K562 (cell line): ENCODE data around the gene KCNT1. TPM values are rescaled to one million over a fixed set of nuclear protein-coding genes. Genes with fewer than 3 reads are reported as not detected.

Source experiments
- ATAC-seq: fragments of 200-7000 bp; cut with Tn5 transposase; 3 replicates; pipeline ENCODE4 v1.9.1; 2020; ENCODE audit warnings: moderate library complexity
- BruUV-seq: library from RNA; stranded (reverse); fragments of 400-500 nt; replicated peaks from 2 replicates; lab custom pipeline; 2021; lab: Mats Ljungman, UMichigan
- CTCF ChIA-PET: fragments of 300-600 bp; formaldehyde crosslinking; extraction: SDS; loops from one replicate; lab custom pipeline; 2021; ENCODE audit warnings: low intra/inter-chr PET ratio; lab: Yijun Ruan, JAX
- POLR2A ChIA-PET: fragments of 300-600, 350-650 bp; sonication (Branson Sonifier 250); formaldehyde crosslinking; extraction: SDS; loops from one replicate; lab custom pipeline; 2021; ENCODE audit warnings: antibody characterized with exemption, inconsistent platforms; lab: Yijun Ruan, JAX
- DNase-seq, 4 experiments: peaks; one replicate each; pipeline versions ENCODE4 v3.0.0 to v3.0.0-alpha.2; 2011 to 2018; ENCODE audit warnings: low spot score in 3 of 4, mixed read lengths in 3 of 4; ENCODE audit errors: extremely low read depth in 1 of 4
- FAIRE-seq: peaks from 2 replicates; lab custom pipeline; 2011; peaks lifted over from hg19 to GRCh38; lab: Jason Lieb, UNC
- H2AFZ ChIP-seq: 2 replicates; pipeline ENCODE4 v1.6.0; 2011; ENCODE audit warnings: low read depth, low read length, control low read depth, inconsistent platforms
- H3K27ac ChIP-seq: fragments of 200-600 bp; 3 replicates; pipeline ENCODE4 v1.8.0; 2011; ENCODE audit warnings: low read depth, mild to moderate bottlenecking, control low read depth, inconsistent platforms, low read length, moderate library complexity, mixed read lengths; ENCODE audit errors: extremely low read depth
- H3K27me3 ChIP-seq, 2 experiments: fragments of 300-600 bp in 1 of 2; 2 replicates in 1 of 2; 3 replicates in 1 of 2; pipeline versions ENCODE4 v1.6.0 to v1.8.0; 2011; ENCODE audit warnings: inconsistent platforms in 2 of 2, low read length in 2 of 2, mild to moderate bottlenecking in 1 of 2, mixed read lengths in 1 of 2, moderate library complexity in 1 of 2; ENCODE audit not compliant: control insufficient read depth in 2 of 2, insufficient read depth in 2 of 2
- H3K36me3 ChIP-seq: fragments of 300-600 bp; 3 replicates; pipeline ENCODE4 v1.8.0; 2011; ENCODE audit warnings: mild to moderate bottlenecking, low read length, inconsistent platforms; ENCODE audit not compliant: control insufficient read depth, insufficient read depth
- H3K4me1 ChIP-seq, 2 experiments: fragments of 200-600 bp in 1 of 2; replicated peaks in 1 of 2; 2 replicates in 1 of 2; 3 replicates in 1 of 2; pipeline versions ENCODE4 v1.5.1 to v1.8.0; 2011; ENCODE audit warnings: inconsistent platforms in 2 of 2, low read length in 2 of 2, mild to moderate bottlenecking in 1 of 2, mixed read lengths in 1 of 2, moderate library complexity in 1 of 2; ENCODE audit not compliant: control insufficient read depth in 2 of 2, insufficient read depth in 2 of 2
- H3K4me2 ChIP-seq: 2 replicates; pipeline ENCODE4 v1.6.1; 2011; ENCODE audit warnings: low read length, control low read depth, inconsistent platforms, mixed read lengths; ENCODE audit not compliant: insufficient read depth
- H3K4me3 ChIP-seq: fragments of 200-600 bp; sonication (generic), shearing (Covaris generic); 2 replicates; pipeline ENCODE4 v1.5.1; 2016; ENCODE audit warnings: control low read depth, inconsistent platforms
- H3K79me2 ChIP-seq: fragments of 200-600 bp; 3 replicates; pipeline ENCODE4 v1.8.0; 2011; ENCODE audit warnings: low read length, inconsistent platforms; ENCODE audit not compliant: control insufficient read depth, insufficient read depth
- H3K9ac ChIP-seq, 2 experiments: 2 replicates each; pipeline versions ENCODE4 v1.6.0 to v1.6.1; 2011; ENCODE audit warnings: low read depth in 2 of 2, low read length in 2 of 2, control low read depth in 1 of 2, inconsistent platforms in 1 of 2, mild to moderate bottlenecking in 1 of 2, mixed read lengths in 1 of 2; ENCODE audit not compliant: insufficient read depth in 1 of 2
- H3K9me1 ChIP-seq: one replicate; pipeline ENCODE4 v1.6.0; 2011; ENCODE audit warnings: inconsistent platforms, mild to moderate bottlenecking, low read length, moderate library complexity; ENCODE audit not compliant: control insufficient read depth, insufficient read depth
- H3K9me3 ChIP-seq: replicated peaks from 2 replicates; pipeline ENCODE4 v1.5.1; 2011; ENCODE audit warnings: low read depth, low read length, inconsistent platforms; ENCODE audit not compliant: control insufficient read depth, insufficient read depth
- H4K20me1 ChIP-seq: replicated peaks from 2 replicates; pipeline ENCODE4 v1.6.1; 2011; ENCODE audit warnings: low read length, inconsistent platforms, mixed read lengths; ENCODE audit not compliant: control insufficient read depth, insufficient read depth
- CBFA2T3 ChIP-seq: fragments of 450-650 bp; IDR thresholded peaks from 2 replicates; pipeline ENCODE4 v1.6.1; 2017
- ELK1 ChIP-seq: sonication (generic); formaldehyde crosslinking; IDR thresholded peaks from 2 replicates; pipeline ENCODE4 v1.8.1; 2022; ENCODE audit warnings: missing genetic modification reagents
- POLR2H ChIP-seq: IDR thresholded peaks from 2 replicates; pipeline ENCODE4 v1.6.1; 2016; ENCODE audit warnings: missing genetic modification characterization, low read depth, mild to moderate bottlenecking, control low read depth, missing compliant biosample characterization, moderate library complexity
- POU5F1 ChIP-seq: fragments of 150-350 bp; IDR thresholded peaks from 2 replicates; pipeline ENCODE4 v1.6.1; 2014; ENCODE audit warnings: borderline replicate concordance, low read length, low read depth, mild to moderate bottlenecking; ENCODE audit not compliant: partially characterized antibody
- PURB ChIP-seq: sonication (generic); formaldehyde crosslinking; IDR thresholded peaks from 2 replicates; pipeline ENCODE4 v1.9.0; 2021; ENCODE audit warnings: low read depth, mild to moderate bottlenecking, missing genetic modification reagents
- SAP30 ChIP-seq: fragments of 200-600 bp; sonication (generic); IDR thresholded peaks from 2 replicates; pipeline ENCODE4 v1.6.1; 2012; ENCODE audit warnings: borderline replicate concordance, low read depth, mild to moderate bottlenecking, moderate library complexity, low read length, control low read depth, inconsistent platforms; ENCODE audit not compliant: insufficient read depth, poor library complexity, severe bottlenecking
- TFAM ChIP-seq: fragments of 250-450 bp; sonication (Bioruptor Pico); conservative IDR thresholded peaks from 2 replicates; pipeline ENCODE4 v1.5.0; 2021; ENCODE audit warnings: mild to moderate bottlenecking, moderate library complexity
- YY1 ChIP-seq, 3 experiments: IDR thresholded peaks; 2 replicates each; pipeline ENCODE4 v1.6.1; 2011; ENCODE audit warnings: low read length in 2 of 3, mild to moderate bottlenecking in 2 of 3, moderate library complexity in 2 of 3, borderline replicate concordance in 1 of 3, control low read depth in 1 of 3, low read depth in 1 of 3; ENCODE audit not compliant: insufficient read depth in 3 of 3, insufficient replicate concordance in 2 of 3, control insufficient read depth in 1 of 3, insufficient read length in 1 of 3; ENCODE audit errors: extremely low read depth in 1 of 3
- ZNF263 ChIP-seq: sonication (generic); formaldehyde crosslinking; IDR thresholded peaks from 2 replicates; pipeline ENCODE4 v1.8.0; 2022; ENCODE audit warnings: mild to moderate bottlenecking, missing genetic modification reagents, borderline replicate concordance
- ZNF79 ChIP-seq: fragments of 250-450 bp; sonication (Bioruptor Pico); IDR thresholded peaks from 2 replicates; pipeline ENCODE4 v1.4.0; 2020; ENCODE audit warnings: low read depth, mild to moderate bottlenecking, moderate library complexity
- WGBS: fragments of 100-300 bp; shearing (Covaris generic); methylation state at CpG from one replicate; pipeline ENCODE4 v1.1.6; 2016; ENCODE audit warnings: low coverage, mixed read lengths; ENCODE audit not compliant: insufficient coverage; ENCODE audit errors: missing lambda C conversion rate; 5-methylcytosine and 5-hydroxymethylcytosine counted together
- in situ Hi-C: fragments of 300-500 bp; cut with MboI; formaldehyde crosslinking; loops from 4 replicates; pipeline ENCODE4 v1.15.0; 2018; ENCODE audit warnings: inconsistent platforms, mixed read lengths
- intact Hi-C: fragments of 100-400 bp; cut with micrococcal nuclease; formaldehyde crosslinking; loops from 2 replicates; pipeline ENCODE4 v1.14.2; 2022
- polyA plus RNA-seq, 8 experiments: library from polyadenylated mRNA; depleted of rRNA in 4 of 8; stranded (reverse) in 5 of 8; unstranded in 3 of 8; fragments of >200 nt; fragmentation: Nextera tagmentation in 2 of 8; fragmentation: Illumina TruSeq in 1 of 8; extraction: Ambion mirVana in 2 of 8; extraction: Trizol in 1 of 8; gene quantifications; 2 replicates each; pipeline versions ENCODE4 v1.2.1 to v1.2.3, GENCODE V29; 2011 to 2014; ENCODE audit warnings: inconsistent platforms in 1 of 8, missing spikeins in 1 of 8
- total RNA-seq, 7 experiments: library from RNA; depleted of rRNA in 6 of 7; stranded (reverse); fragments of >200 nt in 6 of 7; fragmentation: Illumina TruSeq in 2 of 7; extraction: Trizol in 2 of 7; gene quantifications; 2 replicates each; pipeline versions ENCODE4 v1.2.1 to v1.2.3, GENCODE V29; 2011 to 2021; ENCODE audit warnings: low replicate concordance in 1 of 7
- TF ChIP-seq, protein P1 (sequence below): fragments of 250-450 bp; sonication (Bioruptor Pico); IDR thresholded peaks from 2 replicates; pipeline ENCODE4 v1.4.0; 2020; ENCODE audit warnings: borderline replicate concordance

The KCNT1 gene
- total and polyA plus RNA-seq, 9 of the 15 experiments (the other 6 are each of a cell fraction or from before 2014, with no cell fraction given), result 0.05 TPM; not detected in 8

DNA sequence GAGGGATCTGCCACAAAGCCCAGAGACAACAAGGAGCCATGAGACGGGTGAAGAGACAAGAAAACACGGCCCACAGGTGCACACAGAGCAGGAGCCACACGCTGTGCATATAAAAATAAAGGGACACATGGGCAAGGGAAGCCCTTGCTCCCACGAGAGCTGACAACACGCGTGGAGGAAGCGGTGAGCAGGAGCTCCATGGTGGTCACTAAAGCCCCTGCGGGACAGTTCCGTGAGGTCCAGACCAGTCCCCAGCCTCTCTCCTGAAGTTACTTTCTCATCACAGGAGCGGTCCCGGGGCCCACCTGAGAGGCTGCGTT lies 114.6 kb downstream of the KCNT1 start:
- ChIA-PET CTCF (no interaction called here), POLR2A (no interaction called here)
- H3K9me3 ChIP-seq, result no peaks in the 10 kb centered on the region
- H3K79me2 ChIP-seq, result no peaks in the 10 kb centered on the region
- no peak overlapping the region for H3K4me3 ChIP-seq
- BruUV-seq, result no TSS peak
- H3K4me1 ChIP-seq, result no peaks in the 10 kb centered on the region
- WGBS, result 87% methylated on average over 10 of the region's 12 CpGs
- H3K27ac ChIP-seq, result no peak overlapping the region
- H2AFZ ChIP-seq, result no peak overlapping the region
- FAIRE-seq (no peak), DNase-seq (no peak), ATAC-seq (no peak)
- H3K36me3 ChIP-seq, result peaks cover 93% of the 10 kb centered on the region; the same call in 2 of the 3 replicates
- H4K20me1 ChIP-seq, result no peaks in the 10 kb centered on the region
- peaks cover 3% of the 10 kb centered on the region for H3K9me1 ChIP-seq
- H3K9ac ChIP-seq, result no peak overlapping the region
- in situ Hi-C loops (no loop called here), intact Hi-C loops (no loop called here)
- TF ChIP-seq, protein P1, sequence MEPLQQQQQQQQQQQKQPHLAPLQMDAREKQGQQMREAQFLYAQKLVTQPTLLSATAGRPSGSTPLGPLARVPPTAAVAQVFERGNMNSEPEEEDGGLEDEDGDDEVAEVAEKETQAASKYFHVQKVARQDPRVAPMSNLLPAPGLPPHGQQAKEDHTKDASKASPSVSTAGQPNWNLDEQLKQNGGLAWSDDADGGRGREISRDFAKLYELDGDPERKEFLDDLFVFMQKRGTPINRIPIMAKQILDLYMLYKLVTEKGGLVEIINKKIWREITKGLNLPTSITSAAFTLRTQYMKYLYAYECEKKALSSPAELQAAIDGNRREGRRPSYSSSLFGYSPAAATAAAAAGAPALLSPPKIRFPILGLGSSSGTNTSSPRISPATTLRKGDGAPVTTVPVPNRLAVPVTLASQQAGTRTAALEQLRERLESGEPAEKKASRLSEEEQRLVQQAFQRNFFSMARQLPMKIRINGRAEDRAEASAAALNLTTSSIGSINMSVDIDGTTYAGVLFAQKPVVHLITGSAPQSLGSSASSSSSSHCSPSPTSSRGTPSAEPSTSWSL, result no peak
- TF ChIP-seq CBFA2T3 (no peak), ZNF263 (CRISPR knock-in tag) (no peak), POU5F1 (no peak), POLR2H (no peak), ELK1 (CRISPR knock-in tag) (no peak), YY1 (IDR thresholded peaks at IDR 0.05; ENCODE audit: borderline replicate concordance in 1 of 3, control insufficient read depth in 1 of 3, extremely low read depth in 1 of 3, insufficient read depth in 3 of 3, insufficient read length in 1 of 3, insufficient replicate concordance in 2 of 3, low read depth in 1 of 3, low read length in 2 of 3) (no peak), TFAM (no peak), ZNF79 (CRISPR knock-in tag) (no peak), SAP30 (no peak), PURB (CRISPR knock-in tag) (no peak)
- H3K4me2 ChIP-seq, result no peak overlapping the region
- no peaks in the 10 kb centered on the region for H3K27me3 ChIP-seq
